OCI-LY7 (cell line): Measurements from ENCODE around the gene EDN3.

ENCODE experiments used
- EZH2phosphoT487 ChIP-seq: fragments of 200-600 bp; sonication (generic); IDR thresholded peaks from 2 replicates; pipeline ENCODE4 v1.6.1; 2018; ENCODE audit warnings: low read depth, borderline replicate concordance, mild to moderate bottlenecking, mixed run types, antibody characterized with exemption, low read length, moderate library complexity, mixed read lengths
- TF ChIP-seq, protein P1 (sequence below): fragments of 200-600 bp; sonication (generic); conservative IDR thresholded peaks from 2 replicates; pipeline ENCODE4 v1.5.1; 2014; ENCODE audit warnings: mild to moderate bottlenecking, antibody characterized with exemption, low read length, moderate library complexity, mixed read lengths

GRCh38 chr20:59349277-59349676 lies 48.9 kb downstream of the EDN3 start:
- TF ChIP-seq, protein P1, sequence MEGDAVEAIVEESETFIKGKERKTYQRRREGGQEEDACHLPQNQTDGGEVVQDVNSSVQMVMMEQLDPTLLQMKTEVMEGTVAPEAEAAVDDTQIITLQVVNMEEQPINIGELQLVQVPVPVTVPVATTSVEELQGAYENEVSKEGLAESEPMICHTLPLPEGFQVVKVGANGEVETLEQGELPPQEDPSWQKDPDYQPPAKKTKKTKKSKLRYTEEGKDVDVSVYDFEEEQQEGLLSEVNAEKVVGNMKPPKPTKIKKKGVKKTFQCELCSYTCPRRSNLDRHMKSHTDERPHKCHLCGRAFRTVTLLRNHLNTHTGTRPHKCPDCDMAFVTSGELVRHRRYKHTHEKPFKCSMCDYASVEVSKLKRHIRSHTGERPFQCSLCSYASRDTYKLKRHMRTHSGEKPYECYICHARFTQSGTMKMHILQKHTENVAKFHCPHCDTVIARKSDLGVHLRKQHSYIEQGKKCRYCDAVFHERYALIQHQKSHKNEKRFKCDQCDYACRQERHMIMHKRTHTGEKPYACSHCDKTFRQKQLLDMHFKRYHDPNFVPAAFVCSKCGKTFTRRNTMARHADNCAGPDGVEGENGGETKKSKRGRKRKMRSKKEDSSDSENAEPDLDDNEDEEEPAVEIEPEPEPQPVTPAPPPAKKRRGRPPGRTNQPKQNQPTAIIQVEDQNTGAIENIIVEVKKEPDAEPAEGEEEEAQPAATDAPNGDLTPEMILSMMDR = no peak
- TF ChIP-seq EZH2phosphoT487 = no peak
